MM.1S (cell line): Measurements from ENCODE around the gene GALNT7.

Source experiments
- CTCF ChIP-seq: fragments of 300-600 bp; sonication (generic); IDR thresholded peaks from 2 replicates; pipeline ENCODE4 v1.5.1; 2016; ENCODE audit warnings: antibody characterized with exemption, low read length, mixed read lengths
- EZH2 ChIP-seq: fragments of 300-600 bp; sonication (generic); optimal IDR thresholded peaks from 2 replicates; pipeline ENCODE3; 2017; ENCODE audit warnings: low read depth, mild to moderate bottlenecking, antibody characterized with exemption, low read length, mixed read lengths
- EZH2phosphoT487 ChIP-seq: fragments of 300-600 bp; sonication (generic); IDR thresholded peaks from 2 replicates; pipeline ENCODE4 v1.6.1; 2018; ENCODE audit warnings: antibody characterized with exemption, low read length

GRCh38 chr4:173280998-173281397 is 112.4 kb downstream of the GALNT7 start:
- no peak for TF ChIP-seq CTCF
- no peak for TF ChIP-seq EZH2
- TF ChIP-seq EZH2phosphoT487, result no peak
